Sigmoid colon (tissue), 7 donors: Measurements from ENCODE around the gene RBM48. TPM values are rescaled to one million over a fixed set of nuclear protein-coding genes. Genes with fewer than 3 reads are reported as not detected.

Experiments used
- DNase-seq: peaks from one replicate; pipeline ENCODE4 v3.0.0-alpha.2; 2019
- H3K27ac ChIP-seq, 4 donors: fragments of 200-600 bp; sonication (generic); one replicate each; pipeline ENCODE4 v1.5.1; 2016 to 2019; ENCODE audit warnings: mild to moderate bottlenecking in 1 of 4
- H3K27me3 ChIP-seq, 3 donors: fragments of 200-600 bp; sonication (generic); one replicate each; pipeline ENCODE4 v1.5.1; 2019; ENCODE audit warnings: mild to moderate bottlenecking in 1 of 3
- H3K36me3 ChIP-seq, 4 donors: fragments of 200-600 bp; sonication (generic); one replicate each; pipeline ENCODE4 v1.5.1; 2016 to 2019
- H3K4me1 ChIP-seq, 4 donors: fragments of 200-600 bp; sonication (generic); one replicate each; pipeline ENCODE4 v1.5.1; 2017 to 2019
- H3K4me3 ChIP-seq, 4 donors: fragments of 200-600 bp; sonication (generic); one replicate each; pipeline ENCODE4 v1.5.1; 2017 to 2019; ENCODE audit warnings: mild to moderate bottlenecking in 2 of 4, moderate library complexity in 1 of 4
- H3K9me3 ChIP-seq, 4 donors: fragments of 200-600 bp in 3 of 4; sonication (generic) in 3 of 4; one replicate each; pipeline versions ENCODE4 v1.5.1 to v1.6.1; 2013 to 2019
- CTCF ChIP-seq, 4 experiments: fragments of 450-650 bp in 3 of 4; fragments of 200-600 bp in 1 of 4; IDR thresholded peaks; one replicate each; pipeline ENCODE4 v1.5.1; 2016 to 2019; ENCODE audit warnings: antibody characterized with exemption in 4 of 4, mild to moderate bottlenecking in 3 of 4, moderate library complexity in 2 of 4
- EP300 ChIP-seq, 4 donors: sonication (generic); formaldehyde crosslinking; IDR thresholded peaks; one replicate each; pipeline ENCODE4 v1.6.1; 2017; ENCODE audit warnings: antibody characterized with exemption in 4 of 4
- POLR2A ChIP-seq, 2 donors: fragments of 450-650 bp; IDR thresholded peaks; one replicate each; pipeline ENCODE4 v1.6.1; 2016; ENCODE audit warnings: antibody characterized with exemption in 2 of 2, mild to moderate bottlenecking in 2 of 2, moderate library complexity in 2 of 2
- POLR2AphosphoS5 ChIP-seq, 4 donors: sonication (generic); formaldehyde crosslinking; IDR thresholded peaks; one replicate each; pipeline ENCODE4 v1.6.1; 2017; ENCODE audit warnings: antibody characterized with exemption in 4 of 4
- WGBS, 2 donors: extraction: QIAGEN DNeasy Blood & Tissue Kit; methylation state at CpG; one replicate each; pipeline ENCODE4 v1.1.7; 2013; 5-methylcytosine and 5-hydroxymethylcytosine counted together
- intact Hi-C: fragments of 100-400 bp; cut with DNase I; formaldehyde crosslinking; loops from one replicate; pipeline ENCODE4 v1.15.1; 2023
- polyA plus RNA-seq, 3 donors: library from polyadenylated mRNA; stranded (reverse); fragments of 200-250 nt; gene quantifications; one replicate each; pipeline ENCODE4 v1.2.3, GENCODE V29; 2013
- total RNA-seq, 4 donors: library from RNA; depleted of rRNA; stranded (reverse); fragments of >200 nt; gene quantifications; one replicate each; pipeline ENCODE4 v1.1.0, GENCODE V29; 2016
- donor health status: healthy with polysubstance abuse.
- donor health status: Bipolar disorder and iron deficiency.
- donor health status: healthy.

The RBM48 gene
- total and polyA plus RNA-seq, 7 donors = 6.0 to 20.4 (median 7.5) TPM

DNA sequence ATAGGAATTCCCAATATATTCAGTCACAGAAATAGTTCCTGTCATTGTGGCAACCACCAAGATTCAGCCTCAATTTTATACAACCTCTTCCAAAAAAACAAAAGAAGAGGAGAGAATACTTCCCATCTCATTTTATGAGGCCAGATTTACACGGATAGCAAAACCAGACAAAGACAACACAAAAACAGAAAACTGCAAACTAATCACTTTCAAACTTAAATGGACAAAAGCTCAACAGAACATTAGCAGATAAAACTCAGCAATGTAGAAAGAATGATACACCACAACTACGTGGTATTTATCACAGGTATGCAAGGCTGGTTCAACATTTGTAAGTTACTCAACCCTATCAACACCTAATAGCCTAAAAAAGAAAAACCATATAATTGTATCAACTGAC lies 22.2 kb upstream of the RBM48 start:
- intact Hi-C loops = no loop called here
- no peak overlapping the region for H3K4me3 ChIP-seq
- no peak overlapping the region for H3K27ac ChIP-seq
- no peaks in the 10 kb centered on the region for H3K4me1 ChIP-seq
- WGBS, 2 donors = 82 to 90% methylated on average over 2 of the region's 2 CpGs
- DNase-seq = no peak
- peaks cover 3 to 98% (median 16%) of the 10 kb centered on the region in 4 donors for H3K36me3 ChIP-seq
- H3K27me3 ChIP-seq = no peaks in the 10 kb centered on the region
- H3K9me3 ChIP-seq = no peaks in the 10 kb centered on the region
- TF ChIP-seq CTCF (IDR thresholded peaks at IDR 0.05) (no peak), EP300 (IDR thresholded peaks at IDR 0.05) (no peak), POLR2A (IDR thresholded peaks at IDR 0.05) (no peak), POLR2AphosphoS5 (IDR thresholded peaks at IDR 0.05) (no peak)

GRCh38 chr7:92508946-92509345 lies 19.6 kb upstream of the RBM48 start:
- Histone ChIP-seq H3K4me3 (no peak overlapping the region), H3K9me3 (no peaks in the 10 kb centered on the region), H3K4me1 (no peaks in the 10 kb centered on the region), H3K36me3 (peaks cover 0 to 92% (median 13%) of the 10 kb centered on the region in 4 donors), H3K27me3 (no peaks in the 10 kb centered on the region), H3K27ac (no peak overlapping the region)
- TF ChIP-seq EP300 (IDR thresholded peaks at IDR 0.05) (no peak), CTCF (IDR thresholded peaks at IDR 0.05) (no peak), POLR2AphosphoS5 (IDR thresholded peaks at IDR 0.05) (no peak), POLR2A (IDR thresholded peaks at IDR 0.05) (no peak)
- DNase-seq = no peak
- WGBS, 2 donors = 97% methylated on average over 5 of the region's 5 CpGs
- intact Hi-C loops = no loop called here

DNA sequence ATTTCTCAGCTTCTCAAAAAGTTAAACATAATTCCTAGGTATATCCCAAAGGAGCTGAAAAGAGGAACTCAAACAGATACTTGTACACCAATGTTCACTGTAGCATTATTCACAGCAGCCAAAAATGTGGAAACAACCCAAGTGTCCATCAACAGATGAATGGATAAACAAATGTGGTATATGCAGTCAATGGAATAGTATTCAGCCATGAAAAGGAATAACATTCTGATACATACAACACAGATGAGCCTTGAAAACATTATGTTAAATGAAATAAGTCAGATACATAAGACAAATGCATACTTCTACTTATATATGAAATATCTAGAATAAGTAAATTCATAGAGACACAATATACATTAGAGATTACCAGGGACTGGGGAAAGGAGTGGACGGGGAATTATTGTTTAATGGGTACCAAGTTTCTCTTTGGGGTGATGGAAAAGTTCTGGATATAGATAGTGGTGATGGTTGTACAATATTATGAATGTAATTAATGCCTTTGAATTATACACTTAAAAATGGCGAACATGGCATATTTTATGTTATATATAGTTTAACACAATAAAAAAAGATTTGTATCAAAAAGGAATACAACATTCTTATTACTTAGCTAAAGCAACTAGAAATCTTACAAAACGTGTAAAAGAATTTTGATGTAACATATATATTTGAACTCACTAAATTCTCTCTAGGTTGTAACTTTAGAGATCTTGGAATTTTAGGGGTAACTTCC lies 15.3 kb upstream of the RBM48 start:
- Histone ChIP-seq H3K27ac (no peak overlapping the region), H3K36me3 (peaks cover 0 to 77% (median 11%) of the 10 kb centered on the region in 4 donors), H3K4me3 (no peak overlapping the region), H3K9me3 (no peaks in the 10 kb centered on the region), H3K27me3 (no peaks in the 10 kb centered on the region), H3K4me1 (no peaks in the 10 kb centered on the region)
- TF ChIP-seq POLR2A (IDR thresholded peaks at IDR 0.05) (no peak), POLR2AphosphoS5 (IDR thresholded peaks at IDR 0.05) (no peak), EP300 (IDR thresholded peaks at IDR 0.05) (no peak), CTCF (IDR thresholded peaks at IDR 0.05) (no peak)
- intact Hi-C loops = no loop called here
- 61 to 67% methylated on average over 3 of the region's 3 CpGs for WGBS, 2 donors
- DNase-seq = no peak

GRCh38 chr7:92517631-92518030 lies 11.0 kb upstream of the RBM48 start:
- 90 to 92% methylated on average over 3 of the region's 3 CpGs for WGBS, 2 donors
- intact Hi-C loops = no loop called here
- DNase-seq = no peak
- peaks cover 0 to 63% (median 11%) of the 10 kb centered on the region in 4 donors for H3K36me3 ChIP-seq
- no peaks in the 10 kb centered on the region for H3K4me1 ChIP-seq
- H3K9me3 ChIP-seq = no peaks in the 10 kb centered on the region
- TF ChIP-seq CTCF (IDR thresholded peaks at IDR 0.05) = no peak
- no peak overlapping the region for H3K4me3 ChIP-seq
- H3K27me3 ChIP-seq = no peaks in the 10 kb centered on the region
- H3K27ac ChIP-seq = no peak overlapping the region

GRCh38 chr7:92520024-92520423 lies 8.6 kb upstream of the RBM48 start:
- no peaks in the 10 kb centered on the region for H3K9me3 ChIP-seq
- intact Hi-C loops = no loop called here
- 68 to 89% methylated on average over 1 of the region's 1 CpG for WGBS, 2 donors
- TF ChIP-seq CTCF (IDR thresholded peaks at IDR 0.05) (no peak), EP300 (IDR thresholded peaks at IDR 0.05) (no peak), POLR2AphosphoS5 (IDR thresholded peaks at IDR 0.05) (no peak)
- no peak overlapping the region for H3K4me3 ChIP-seq
- no peaks in the 10 kb centered on the region for H3K27me3 ChIP-seq
- H3K4me1 ChIP-seq = no peaks in the 10 kb centered on the region
- no peak for DNase-seq
- peaks cover 0 to 48% (median 8%) of the 10 kb centered on the region in 4 donors for H3K36me3 ChIP-seq
- no peak overlapping the region for H3K27ac ChIP-seq
